DMS79 treated with DMSO at 0.1 percent for 48 hours (cell line): ENCODE results near the gene ZBBX.
"Not testable (repeated sequence)": the region's sequence is repeated elsewhere in the genome, so short reads cannot be mapped to it uniquely, and the experiment has no call there.

Source experiments
- DNase-seq: peaks from one replicate; lab custom pipeline; 2025; lab: John Stamatoyannopoulos, UW

ZBBX gene

GRCh38 chr3:167380004-167380689, at the start of gene ZBBX:
TSS of gene ZBBX (minus strand) at chr3:167380297. CDS start at chr3:167372901, 7,396 bp downstream.
- peak; percentile 3 for DNase-seq

DNA sequence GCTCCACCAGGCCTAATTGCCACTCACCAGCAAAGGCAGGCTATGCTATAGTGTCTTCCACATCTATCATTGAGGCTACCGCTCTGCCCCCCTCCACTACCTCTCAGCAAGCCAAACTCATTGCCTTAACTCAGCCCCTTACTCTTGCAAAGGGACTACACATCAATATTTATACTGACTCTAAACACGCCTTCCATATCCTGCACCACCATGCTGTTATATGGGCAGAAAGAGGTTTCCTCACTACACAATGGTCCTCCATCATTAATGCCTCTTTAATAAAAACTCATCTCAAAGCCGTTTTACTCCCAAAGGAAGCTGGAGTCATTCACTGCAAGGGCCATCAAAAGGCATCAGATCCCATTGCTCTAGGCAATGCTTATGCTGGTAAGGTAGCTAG, 46.9 kb upstream of the ZBBX start:
- not testable (repeated sequence) for DNase-seq

DNA sequence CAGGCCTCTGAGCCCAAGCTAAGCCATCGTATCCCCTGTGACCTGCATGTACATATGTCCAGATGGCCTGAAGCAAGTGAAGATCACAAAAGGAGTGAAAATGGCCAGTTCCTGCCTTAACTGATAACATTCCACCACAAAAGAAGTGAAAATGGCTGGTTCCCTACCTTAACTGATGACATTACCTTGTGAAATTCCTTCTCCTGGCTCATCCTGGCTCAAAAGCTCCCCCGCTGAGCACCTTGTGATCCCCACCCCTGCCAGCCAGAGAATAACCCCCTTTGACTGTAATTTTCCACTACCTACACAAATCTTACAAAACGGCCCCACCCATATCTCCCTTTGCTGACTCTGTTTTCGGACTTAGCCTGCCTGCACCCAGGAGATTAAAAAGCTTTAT, 42.3 kb upstream of the ZBBX start:
- DNase-seq = not testable (repeated sequence)

GRCh38 chr3:167409611-167410010, 29.5 kb upstream of the ZBBX start:
- DNase-seq = no peak

GRCh38 chr3:167406876-167407492, 26.9 kb upstream of the ZBBX start:
- no peak for DNase-seq

- no peak for DNase-seq
Measured at GRCh38 chr3:167397826-167398225, 17.7 kb upstream of the ZBBX start.

GRCh38 chr3:167396075-167396474, 16.0 kb upstream of the ZBBX start:
- no peak for DNase-seq

- DNase-seq = no peak
Measured at GRCh38 chr3:167394003-167394402, 13.9 kb upstream of the ZBBX start.

- DNase-seq = no peak
Measured at GRCh38 chr3:167382155-167382554, 2.1 kb upstream of the ZBBX start.

DNA sequence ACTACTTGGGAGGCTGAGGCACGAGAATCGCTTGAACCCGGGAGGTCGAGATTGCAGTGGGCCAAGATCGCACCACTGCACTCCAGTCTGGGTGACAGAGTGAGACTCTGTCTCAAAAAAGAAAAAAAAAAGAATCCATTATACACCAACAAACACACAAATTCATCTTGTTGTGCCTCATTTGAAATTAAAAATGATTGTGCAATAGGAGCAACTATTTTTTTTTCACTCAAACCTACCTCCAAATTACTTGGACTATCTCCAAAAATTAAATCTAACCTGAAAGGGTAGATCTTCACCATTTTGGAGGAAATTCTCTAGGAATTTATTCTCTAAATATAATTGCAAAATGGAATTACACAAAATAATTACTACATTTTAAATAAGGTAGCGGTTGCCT, 4.6 kb downstream of the ZBBX start:
- DNase-seq = no peak

DNA sequence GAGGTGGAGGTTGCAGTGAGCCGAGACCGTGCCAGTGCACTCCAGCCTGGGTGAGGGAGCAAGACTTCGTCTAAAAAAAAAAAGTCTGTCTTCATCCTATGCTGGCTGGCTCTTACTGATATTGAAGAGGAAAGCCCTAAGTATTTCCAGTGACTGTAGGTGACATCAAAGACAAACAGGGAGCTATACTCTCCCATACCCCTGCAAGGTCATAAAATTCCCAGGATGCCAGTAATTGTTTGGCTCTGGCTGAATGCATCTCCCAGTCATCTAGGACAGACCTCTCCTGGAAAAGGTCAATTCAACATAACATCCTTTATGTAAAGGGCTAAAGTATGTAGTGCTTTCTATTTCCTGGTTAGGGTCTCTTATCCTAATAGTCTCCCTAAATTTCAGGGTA, 8.0 kb downstream of the ZBBX start:
- DNase-seq = no peak

GRCh38 chr3:167361948-167362347, 18.1 kb downstream of the ZBBX start:
- no peak for DNase-seq

DNA sequence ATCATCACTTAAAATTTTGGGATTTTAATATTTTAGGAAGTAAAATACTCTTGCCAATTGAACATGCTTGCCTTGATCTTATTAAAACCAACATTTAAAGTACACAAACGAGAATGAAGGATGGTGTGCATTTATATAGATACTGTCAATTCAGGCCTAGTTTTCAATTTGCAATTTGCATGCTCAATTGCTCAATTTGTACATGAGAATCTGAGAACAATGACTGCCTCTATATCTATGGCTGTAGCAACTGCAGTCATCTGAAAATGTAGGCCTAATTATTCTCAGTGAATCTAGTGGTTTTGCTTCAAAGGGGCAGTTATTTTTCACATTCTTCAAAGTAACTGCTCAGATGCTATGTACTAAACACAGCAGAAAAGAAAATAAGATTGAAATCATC, 18.8 kb downstream of the ZBBX start:
- DNase-seq = no peak

- no peak for DNase-seq
Measured at GRCh38 chr3:167355446-167355845, 24.7 kb downstream of the ZBBX start.

- no peak for DNase-seq
Measured at GRCh38 chr3:167354751-167355150, 25.3 kb downstream of the ZBBX start.

GRCh38 chr3:167350245-167350862, 29.7 kb downstream of the ZBBX start:
- no peak for DNase-seq

DNA sequence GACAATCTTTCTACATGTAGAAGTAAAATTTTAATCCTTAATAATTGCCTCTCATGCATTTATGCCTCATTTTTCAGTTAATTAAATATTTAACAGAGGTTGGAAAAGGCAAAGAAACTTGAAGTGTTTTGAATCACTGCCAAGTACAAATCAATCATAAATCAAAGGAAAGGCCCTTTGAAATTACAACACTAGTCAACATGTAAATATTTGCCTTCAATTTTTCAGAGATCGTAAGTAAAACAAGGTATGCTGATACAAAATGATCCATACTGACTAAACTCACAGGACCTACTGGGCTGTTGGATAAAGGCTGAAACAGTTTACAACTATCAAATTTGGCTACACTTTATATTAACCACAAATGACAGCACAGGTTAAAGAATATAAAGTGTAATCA, 33.9 kb downstream of the ZBBX start:
- no peak for DNase-seq

GRCh38 chr3:167330993-167331785, 48.9 kb downstream of the ZBBX start:
- no peak for DNase-seq

- DNase-seq = no peak
Measured at GRCh38 chr3:167323572-167323971, 56.5 kb downstream of the ZBBX start.

DNA sequence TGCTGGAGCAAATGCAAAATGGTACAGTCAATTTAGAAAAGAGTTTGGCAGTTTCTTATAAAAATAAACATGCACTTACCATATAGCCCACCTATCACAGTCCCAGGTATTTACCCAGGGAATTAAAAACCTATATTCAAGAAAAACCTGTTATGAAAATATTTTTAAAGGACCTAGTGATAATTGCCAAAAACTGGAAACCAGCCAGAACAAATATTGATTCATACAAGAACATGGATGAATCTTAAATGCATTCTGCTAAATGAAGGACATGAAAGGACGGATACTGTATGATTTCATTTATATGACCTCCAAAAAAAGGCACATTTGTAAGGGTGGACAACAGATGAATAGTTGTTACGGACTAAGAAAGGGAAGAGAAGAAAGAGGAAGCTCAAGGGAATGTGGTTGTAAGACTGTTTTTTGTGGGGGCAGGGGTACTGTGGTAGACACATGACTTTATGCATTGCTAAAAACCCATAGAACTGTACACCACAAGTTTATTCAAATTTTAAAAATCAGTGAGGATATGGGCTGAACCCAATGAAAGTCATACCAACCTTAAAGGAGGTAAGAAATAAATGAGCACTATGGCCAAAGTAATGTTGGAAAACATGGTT, 61.0 kb downstream of the ZBBX start:
- no peak for DNase-seq

DNA sequence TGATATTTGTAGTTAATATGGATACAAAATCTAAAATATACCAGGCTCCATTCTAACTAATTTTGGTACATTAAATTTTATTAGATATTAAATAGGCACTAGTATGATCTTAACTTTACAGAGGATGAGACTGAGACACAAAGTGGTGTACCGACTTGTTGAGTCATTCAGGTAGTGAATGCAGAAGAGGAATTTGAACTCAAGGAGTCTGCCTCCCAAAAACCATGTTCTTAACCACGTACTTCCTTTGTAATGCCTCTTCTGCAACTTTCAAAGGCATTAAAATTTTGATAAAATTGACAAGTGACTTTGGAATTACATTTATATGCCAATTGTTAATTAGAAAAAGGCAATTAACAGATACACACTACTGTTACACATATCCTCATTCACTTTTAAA, 61.8 kb downstream of the ZBBX start:
- DNase-seq = no peak

GRCh38 chr3:167306319-167306718, 73.8 kb downstream of the ZBBX start:
- DNase-seq = no peak
